Immature natural killer cell (primary cell): ENCODE measurements around the gene IL20RB. TPM values are rescaled to one million over a fixed set of nuclear protein-coding genes. Genes with fewer than 3 reads are reported as not detected.

ENCODE experiments used
- DNase-seq, 3 donors: peaks; one replicate each; pipeline ENCODE4 v3.0.0; 2022; ENCODE audit warnings: mixed read lengths in 1 of 3
- H3K27ac Mint-ChIP-seq, 6 donors: one replicate each; pipeline ENCODE4 v1.8.0; 2020; ENCODE audit warnings: mixed read lengths in 6 of 6, mild to moderate bottlenecking in 5 of 6, inconsistent platforms in 4 of 6, moderate library complexity in 3 of 6
- H3K27me3 Mint-ChIP-seq, 3 donors: one replicate each; pipeline ENCODE4 v1.8.0; 2020 to 2021; ENCODE audit warnings: low read depth in 3 of 3, mild to moderate bottlenecking in 3 of 3, mixed read lengths in 3 of 3, moderate library complexity in 3 of 3, inconsistent platforms in 1 of 3
- H3K36me3 Mint-ChIP-seq, 3 donors: one replicate each; pipeline ENCODE4 v1.8.0; 2020; ENCODE audit warnings: mixed read lengths in 3 of 3, inconsistent platforms in 2 of 3, mild to moderate bottlenecking in 2 of 3
- H3K4me1 Mint-ChIP-seq, 2 donors: one replicate each; pipeline ENCODE4 v1.8.0; 2020; ENCODE audit warnings: inconsistent platforms in 2 of 2, mild to moderate bottlenecking in 2 of 2, mixed read lengths in 2 of 2, moderate library complexity in 1 of 2
- H3K4me3 Mint-ChIP-seq, 5 donors: one replicate each; pipeline ENCODE4 v1.8.0; 2020; ENCODE audit warnings: mild to moderate bottlenecking in 5 of 5, mixed read lengths in 5 of 5, inconsistent platforms in 3 of 5, moderate library complexity in 3 of 5
- H3K9me3 Mint-ChIP-seq, 6 donors: one replicate each; pipeline ENCODE4 v1.8.0; 2020; ENCODE audit warnings: mild to moderate bottlenecking in 6 of 6, mixed read lengths in 6 of 6, inconsistent platforms in 4 of 6, moderate library complexity in 3 of 6
- polyA plus RNA-seq, 3 donors: library from polyadenylated mRNA; unstranded; fragments of 300-500 nt; fragmentation: Illumina TruSeq; gene quantifications; one replicate each; pipeline ENCODE4 v1.2.3, GENCODE V29; 2021

The IL20RB gene
- polyA plus RNA-seq, 3 donors from 2014 or later = 0.55 to 0.73 TPM; not detected in 1

DNA sequence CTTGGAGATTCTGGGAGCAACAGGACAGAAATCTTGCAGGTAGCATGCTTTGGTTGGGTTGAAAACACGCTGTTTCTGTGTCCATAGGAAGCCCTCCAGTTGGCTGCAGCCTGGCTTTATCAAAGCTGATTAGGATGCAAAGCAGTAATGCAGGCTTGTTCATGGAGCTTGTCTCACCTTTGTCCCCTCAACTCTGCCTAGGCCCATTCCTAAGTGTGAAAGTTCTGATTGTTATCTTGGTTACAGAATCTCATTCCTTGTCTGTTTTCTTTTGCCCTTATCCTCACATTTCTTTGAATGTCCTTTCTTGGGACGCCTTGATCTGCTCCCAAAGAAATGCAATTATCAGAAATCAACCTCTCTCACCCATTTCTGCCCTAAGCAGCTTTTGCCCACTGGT, 83.5 kb downstream of the IL20RB start:
- Mint-ChIP-seq H3K27ac (no peak overlapping the region), H3K27me3 (peaks cover 0 to 3% (median 0%) of the 10 kb centered on the region in 3 donors), H3K4me3 (no peak overlapping the region), H3K9me3 (no peaks in the 10 kb centered on the region), H3K36me3 (no peaks in the 10 kb centered on the region), H3K4me1 (no peaks in the 10 kb centered on the region)
- no peak for DNase-seq

DNA sequence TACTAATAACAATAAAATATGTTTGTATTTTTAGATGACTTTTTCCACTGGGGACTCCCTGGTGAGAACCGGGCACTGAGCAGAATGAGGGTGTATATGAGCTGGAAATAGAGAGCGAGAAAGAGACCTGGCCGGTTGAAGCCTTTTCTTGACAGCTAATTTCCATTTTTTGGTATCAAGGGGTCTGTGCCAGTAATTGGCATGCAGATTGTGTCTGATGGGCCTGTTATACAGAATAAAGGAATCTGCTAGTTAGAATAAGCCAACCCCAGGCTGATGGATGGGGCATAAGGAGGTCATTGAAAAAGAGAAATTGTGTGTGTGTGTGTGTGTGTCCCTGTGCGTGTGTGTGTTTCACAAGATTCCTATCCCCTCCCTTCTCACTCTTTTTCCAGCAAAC, 83.9 kb downstream of the IL20RB start:
- DNase-seq = no peak
- H3K27me3 Mint-ChIP-seq = peaks cover 0 to 3% (median 0%) of the 10 kb centered on the region in 3 donors
- no peak overlapping the region for H3K27ac Mint-ChIP-seq
- H3K4me1 Mint-ChIP-seq = no peaks in the 10 kb centered on the region
- no peaks in the 10 kb centered on the region for H3K36me3 Mint-ChIP-seq
- H3K4me3 Mint-ChIP-seq = no peak overlapping the region
- H3K9me3 Mint-ChIP-seq = no peaks in the 10 kb centered on the region

DNA sequence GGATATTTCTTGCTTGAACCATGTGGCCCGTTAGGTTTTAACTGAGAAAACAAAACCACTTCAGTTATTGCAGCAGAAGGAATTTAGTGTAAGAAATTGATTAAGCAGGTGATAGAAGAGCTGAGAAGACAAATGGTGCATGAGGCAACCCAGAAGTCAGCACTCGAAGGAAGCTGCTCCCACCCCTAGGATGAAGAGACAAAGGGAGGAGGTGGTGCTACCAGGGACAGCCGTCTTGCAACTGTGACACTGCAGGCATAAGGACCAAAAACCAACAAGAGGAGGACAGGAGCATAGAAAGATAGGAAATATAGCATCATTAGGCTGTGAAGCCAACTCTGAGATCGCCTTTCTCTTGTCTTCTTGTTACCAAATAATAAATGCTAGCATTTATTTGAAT, 89.0 kb downstream of the IL20RB start:
- Mint-ChIP-seq H3K4me1 (no peaks in the 10 kb centered on the region), H3K9me3 (no peaks in the 10 kb centered on the region), H3K4me3 (no peak overlapping the region), H3K27ac (no peak overlapping the region), H3K27me3 (peaks cover 2 to 4% (median 3%) of the 10 kb centered on the region in 3 donors), H3K36me3 (no peaks in the 10 kb centered on the region)
- no peak for DNase-seq

DNA sequence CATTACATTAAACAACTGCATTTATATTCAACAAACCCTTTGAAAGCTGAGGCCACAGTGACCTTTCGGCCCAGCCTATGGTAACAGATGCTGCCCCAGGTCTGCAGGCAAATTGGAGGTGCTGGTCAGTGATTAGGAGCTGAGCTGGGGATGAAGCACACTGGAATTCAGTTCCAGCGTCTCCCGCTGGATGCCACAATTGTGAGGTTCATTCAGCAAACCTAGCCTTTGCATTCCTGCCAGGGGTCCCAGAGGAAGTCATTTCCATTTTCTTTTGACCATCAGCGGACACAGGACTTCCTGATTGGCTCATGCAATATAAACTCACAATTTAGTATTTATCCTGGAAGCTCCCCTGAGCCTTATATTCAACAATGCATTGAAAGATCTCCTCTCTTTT, 89.5 kb downstream of the IL20RB start:
- Mint-ChIP-seq H3K27ac (no peak overlapping the region), H3K9me3 (no peaks in the 10 kb centered on the region), H3K4me3 (no peak overlapping the region), H3K27me3 (peaks cover 2 to 4% (median 3%) of the 10 kb centered on the region in 3 donors), H3K36me3 (no peaks in the 10 kb centered on the region), H3K4me1 (no peaks in the 10 kb centered on the region)
- DNase-seq = no peak

DNA sequence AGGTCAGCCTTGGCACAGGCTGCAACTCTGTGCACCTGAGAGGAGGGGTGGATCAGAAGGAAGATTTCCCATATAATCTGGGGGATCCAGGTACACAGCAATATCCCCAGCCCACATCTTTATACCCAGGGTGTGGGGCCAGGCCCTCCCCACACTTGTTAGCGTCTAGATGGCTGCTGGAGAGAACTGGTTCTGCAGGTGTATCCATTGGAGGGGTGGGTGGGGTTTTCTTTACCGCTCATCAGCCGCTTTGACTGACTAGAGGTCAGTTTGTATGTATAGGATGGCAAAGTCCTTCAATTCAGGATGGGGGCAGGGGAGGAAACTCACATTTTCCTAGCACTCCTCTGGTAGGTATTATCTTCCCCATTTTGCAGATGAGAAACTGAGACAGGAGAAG, 92.5 kb downstream of the IL20RB start:
- no peak overlapping the region for H3K27ac Mint-ChIP-seq
- peaks cover 2 to 4% (median 3%) of the 10 kb centered on the region in 3 donors for H3K27me3 Mint-ChIP-seq
- H3K9me3 Mint-ChIP-seq = no peaks in the 10 kb centered on the region
- no peak for DNase-seq
- peaks cover 0 to 4% (median 0%) of the 10 kb centered on the region in 3 donors for H3K36me3 Mint-ChIP-seq
- no peak overlapping the region for H3K4me3 Mint-ChIP-seq
- no peaks in the 10 kb centered on the region for H3K4me1 Mint-ChIP-seq

DNA sequence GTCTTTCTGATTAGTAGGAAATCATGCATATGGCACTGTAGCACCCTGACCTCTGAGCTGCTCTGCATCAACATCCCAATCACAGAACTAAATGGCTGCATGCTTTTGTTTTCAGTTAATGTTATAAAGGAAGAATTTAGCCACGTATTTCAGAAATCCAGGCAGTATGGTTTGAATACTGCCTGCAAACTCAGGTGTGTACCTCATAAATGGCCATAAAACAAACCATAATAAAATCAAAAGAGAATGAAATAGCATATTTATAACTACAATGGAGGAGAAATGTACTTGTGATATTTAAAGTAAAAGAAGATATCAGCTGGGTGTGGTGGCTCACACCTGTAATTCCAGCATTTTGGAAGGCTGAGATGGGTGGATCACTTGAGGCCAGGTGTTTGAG, 94.5 kb downstream of the IL20RB start:
- H3K9me3 Mint-ChIP-seq = no peaks in the 10 kb centered on the region

More for the DNA sequence above, 94.5 kb downstream of the IL20RB start:
- Mint-ChIP-seq H3K27me3 (peaks cover 0 to 4% (median 2%) of the 10 kb centered on the region in 3 donors), H3K27ac (no peak overlapping the region), H3K4me1 (no peaks in the 10 kb centered on the region), H3K4me3 (no peak overlapping the region), H3K36me3 (peaks cover 0 to 4% (median 0%) of the 10 kb centered on the region in 3 donors)
- no peak for DNase-seq

Other genes with a start within 250 kb of the IL20RB start
- gene STAG1, start 205.6 kb upstream of the IL20RB start, polyA plus RNA-seq = 10 to 100 TPM; 11.8 to 22.6 (median 14.6) TPM
- gene SLC35G2, start 138.9 kb upstream of the IL20RB start, polyA plus RNA-seq = under 1 TPM in 1 of 3 donors, not detected in 2; 0.09 TPM
- gene NCK1, start 95.8 kb upstream of the IL20RB start, polyA plus RNA-seq = 10 to 100 TPM; 46.2 to 68.9 (median 46.3) TPM